ENCODE results near the gene ZSWIM6.

Gene ZSWIM6

DNA sequence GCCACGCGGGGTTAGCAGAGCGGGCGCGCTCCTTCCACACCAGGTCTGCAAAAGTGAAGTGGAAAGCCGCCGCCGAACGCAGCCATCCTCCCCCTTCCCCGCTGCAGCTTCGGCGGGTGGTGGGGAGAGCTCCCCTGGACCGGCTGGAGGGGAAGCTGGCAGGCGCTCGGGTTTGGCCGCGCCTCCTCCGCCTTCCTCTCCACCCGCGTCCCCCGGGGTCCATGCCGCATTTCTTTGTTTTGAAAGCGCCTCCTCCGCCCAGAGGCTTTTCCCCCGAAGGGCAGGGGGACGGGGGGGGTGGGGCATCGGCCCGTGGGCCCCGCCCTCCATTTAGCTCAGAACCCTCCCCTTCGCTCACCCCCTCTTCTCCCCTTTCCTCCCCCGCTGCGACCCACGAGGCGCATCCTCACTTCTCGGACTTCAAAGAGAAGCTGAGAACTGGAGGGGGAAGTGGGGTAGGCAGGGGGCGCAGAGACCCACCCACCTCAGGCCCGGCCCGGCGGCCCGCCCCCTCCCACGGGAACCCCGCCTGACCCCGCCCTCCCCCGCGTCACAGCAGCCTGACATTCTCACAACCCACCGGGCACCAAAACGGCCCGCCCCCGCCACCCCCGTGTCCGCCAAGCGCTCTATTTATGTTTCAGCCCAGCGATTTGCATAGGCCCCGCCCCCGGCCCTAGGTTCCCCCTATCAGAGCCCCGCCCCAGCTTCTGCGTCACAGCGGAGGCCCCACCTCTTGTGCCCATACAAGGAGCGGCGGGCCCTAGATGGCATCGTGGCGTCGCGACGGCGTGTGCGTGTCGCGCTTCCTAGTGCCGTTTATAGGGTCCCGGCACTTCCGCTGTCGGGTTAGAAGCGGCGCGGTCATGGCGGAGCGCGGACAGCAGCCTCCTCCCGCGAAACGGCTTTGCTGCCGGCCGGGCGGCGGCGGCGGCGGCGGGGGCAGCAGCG lies at the start of gene ZSWIM6:
Gene ZSWIM6, plus strand, starts transcription at position 852 of the 951 bp plus-strand sequence. Its CDS starts 15 bp downstream, at position 867.
- peak; percentile 98 for DNase-seq

DNA sequence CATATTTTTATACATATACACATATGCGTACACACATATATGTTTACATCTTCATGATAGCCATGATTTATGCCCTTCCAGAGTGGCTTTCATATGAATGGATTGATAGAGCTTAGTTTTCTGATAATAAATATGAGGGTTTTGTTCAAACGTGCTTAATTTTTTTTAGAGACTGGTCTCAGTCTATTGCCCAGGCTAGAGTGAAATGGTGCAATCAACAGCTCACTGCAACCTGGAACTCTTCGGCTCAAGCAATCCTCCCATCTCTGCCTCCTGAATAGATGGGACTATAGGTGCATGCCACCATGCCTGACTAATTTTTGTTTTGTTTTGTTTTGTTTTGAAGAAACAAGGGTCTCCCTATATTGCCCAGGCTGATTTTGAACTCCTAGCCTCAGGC lies 48.6 kb upstream of the ZSWIM6 start:
- DNase-seq = no peak

DNA sequence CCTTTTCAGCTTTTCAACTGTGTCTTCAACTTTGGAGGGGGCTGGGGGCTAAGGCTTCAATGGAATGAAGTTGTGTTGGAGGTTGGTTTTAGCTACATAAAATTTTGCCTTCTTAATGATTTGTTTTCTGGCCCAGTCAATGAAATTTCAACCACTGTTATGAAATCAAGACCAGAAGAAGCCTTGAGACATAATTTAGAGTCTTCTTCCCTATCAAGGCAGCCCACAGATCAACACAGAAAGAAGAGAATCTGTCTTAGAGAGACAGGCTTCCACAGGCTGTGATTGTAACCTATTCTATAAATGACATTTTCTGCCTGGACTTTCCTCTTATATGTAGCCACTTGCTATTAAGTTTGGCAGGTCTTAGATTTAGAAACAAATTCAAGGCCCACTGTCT lies 46.5 kb upstream of the ZSWIM6 start:
- no peak for DNase-seq

DNA sequence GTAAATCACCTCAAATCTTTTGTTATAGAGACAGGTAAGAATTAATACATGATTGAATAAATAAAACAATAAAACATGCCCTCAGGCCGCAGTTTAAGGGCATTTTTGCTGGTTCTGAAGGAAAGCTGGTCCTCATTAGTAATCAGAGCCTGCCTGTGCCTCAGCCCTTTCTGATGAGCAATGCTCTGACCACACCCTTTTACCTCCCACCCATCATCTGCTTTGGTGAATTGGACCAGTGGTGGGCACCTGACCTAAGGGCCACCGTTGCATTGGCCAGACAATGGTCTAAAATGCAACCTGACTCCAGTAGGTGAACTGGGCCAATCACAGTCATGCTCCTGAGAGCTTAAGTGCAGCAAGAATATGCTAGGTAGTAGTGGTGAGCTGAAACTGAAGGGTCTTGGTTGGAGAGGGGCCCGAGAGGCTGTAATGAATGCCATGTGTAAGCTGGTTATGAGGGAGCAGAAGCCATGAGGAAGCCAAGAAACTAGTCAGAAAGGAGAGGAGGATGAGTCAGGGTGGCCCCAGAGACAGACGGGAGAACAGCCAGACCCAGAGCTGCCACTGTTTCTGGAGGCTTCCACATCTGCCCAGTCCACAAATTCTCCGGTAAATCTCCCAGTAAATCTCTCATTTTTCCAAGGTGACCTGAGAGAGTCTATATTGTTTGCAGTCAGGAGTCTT lies 45.5 kb upstream of the ZSWIM6 start:
- no peak for DNase-seq

DNA sequence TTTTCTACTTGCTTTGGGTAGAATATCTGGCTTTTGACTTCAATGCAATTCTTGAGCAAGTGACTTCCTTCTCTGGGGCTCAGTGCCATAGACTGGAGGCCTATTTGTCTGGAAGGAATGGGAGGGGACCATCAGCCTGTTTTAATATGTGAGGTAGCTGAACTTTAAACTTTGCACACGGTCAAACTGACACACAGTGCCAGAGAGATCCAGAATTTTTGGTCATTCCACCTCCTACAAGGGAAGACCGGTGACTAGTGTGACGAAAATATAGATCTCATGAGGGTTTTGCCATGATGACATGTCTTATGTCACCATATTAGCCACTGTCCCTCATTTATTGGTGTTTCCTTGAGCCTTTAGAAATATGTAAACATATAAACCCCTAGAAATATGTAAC lies 44.6 kb upstream of the ZSWIM6 start:
- no peak for DNase-seq

DNA sequence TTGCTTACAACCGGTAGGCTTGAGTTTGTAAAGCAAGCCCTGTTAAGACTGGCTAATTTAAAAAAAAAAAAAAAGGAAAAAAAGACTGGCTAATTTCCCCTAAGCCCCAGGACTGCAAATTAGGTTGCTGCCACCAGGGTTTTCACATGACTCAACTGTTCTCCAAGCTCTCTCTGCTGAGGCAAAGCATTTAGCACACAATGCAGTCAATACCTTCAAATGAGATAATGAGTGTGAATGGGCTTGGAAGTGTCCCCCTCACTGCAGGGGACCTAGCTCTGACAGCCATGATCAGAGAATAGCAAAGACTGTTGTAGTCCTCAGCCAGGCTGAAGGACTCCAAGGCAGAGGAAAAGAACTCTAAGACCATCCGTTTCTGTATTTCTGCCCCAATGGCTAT lies 42.8 kb upstream of the ZSWIM6 start:
- no peak for DNase-seq

DNA sequence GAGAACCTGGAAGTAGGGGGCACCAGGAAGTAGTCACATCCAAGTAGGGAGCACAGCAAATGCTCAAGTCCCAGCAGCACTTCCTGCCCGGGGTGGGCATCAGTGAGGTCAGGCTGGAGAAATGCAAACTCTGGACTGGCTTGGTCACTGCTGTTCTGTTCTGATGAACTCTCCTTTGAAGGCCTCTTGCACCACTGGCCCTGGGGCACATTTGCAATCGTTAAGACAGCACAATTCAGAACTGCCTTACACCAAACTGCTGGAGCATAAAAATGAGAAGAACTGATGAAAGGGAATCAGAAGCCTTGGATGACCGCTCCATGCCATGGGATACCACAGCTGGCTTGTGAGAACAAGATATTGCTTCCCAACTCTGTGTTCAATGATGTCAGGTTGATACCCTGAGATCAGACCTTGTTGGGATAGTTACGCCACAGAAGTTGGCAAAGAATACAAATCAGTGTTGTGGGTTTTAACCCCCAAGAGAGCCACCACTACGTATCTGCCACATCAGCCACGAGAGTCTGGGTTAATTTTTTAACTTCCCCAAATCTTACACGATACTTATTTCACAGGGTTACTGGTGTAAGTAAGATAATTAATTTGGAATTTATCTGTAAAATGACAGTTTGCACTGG lies 42.3 kb upstream of the ZSWIM6 start:
- no peak for DNase-seq

DNA sequence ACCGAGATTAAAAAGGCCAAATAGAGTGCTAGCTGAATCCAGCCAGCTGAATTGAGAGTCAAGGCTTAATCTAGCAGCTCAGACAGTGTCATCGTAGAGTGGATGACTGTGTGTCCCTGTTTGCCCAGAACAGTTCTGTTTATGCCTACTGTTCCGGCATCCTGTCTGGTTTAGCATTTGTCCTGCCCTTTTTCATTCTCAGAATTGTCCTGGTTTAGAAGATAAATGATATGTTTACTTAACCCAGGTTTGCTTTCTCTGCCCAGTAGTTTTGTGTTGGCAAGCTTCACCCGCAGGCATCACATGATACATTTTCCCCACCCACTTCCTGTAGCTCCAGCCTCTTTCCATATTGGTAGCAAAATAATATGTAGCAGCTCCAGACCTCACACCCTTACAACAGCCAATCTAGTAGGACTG lies 41.3 kb upstream of the ZSWIM6 start:
- no peak for DNase-seq

DNA sequence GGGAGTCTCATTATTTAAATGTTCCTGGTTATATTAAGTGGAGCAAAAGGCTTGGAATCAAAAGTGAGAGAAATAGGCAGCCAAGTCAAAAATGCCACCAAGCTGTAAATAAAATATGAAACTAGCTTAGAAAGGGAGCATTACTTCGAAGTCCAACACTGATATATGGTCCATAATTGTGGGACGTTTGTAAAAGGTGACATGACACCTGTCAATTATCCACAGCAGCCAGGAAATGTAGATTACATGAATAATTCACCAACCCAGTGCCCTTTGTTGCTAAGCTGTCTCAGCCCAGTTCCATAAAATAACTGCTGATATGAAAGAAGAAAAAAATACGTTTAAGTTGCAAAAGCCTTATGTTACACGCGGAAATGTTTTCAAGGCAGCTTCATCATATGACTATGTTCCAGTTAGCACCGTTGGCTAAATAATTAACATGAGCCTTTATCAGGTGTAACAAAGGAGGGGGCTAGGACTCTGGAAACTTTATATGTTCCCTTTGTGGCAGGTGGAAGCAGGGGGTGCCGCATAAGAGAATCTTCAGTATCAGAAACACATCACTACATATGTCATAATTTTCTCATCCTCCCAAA lies 39.9 kb upstream of the ZSWIM6 start:
- DNase-seq = no peak

DNA sequence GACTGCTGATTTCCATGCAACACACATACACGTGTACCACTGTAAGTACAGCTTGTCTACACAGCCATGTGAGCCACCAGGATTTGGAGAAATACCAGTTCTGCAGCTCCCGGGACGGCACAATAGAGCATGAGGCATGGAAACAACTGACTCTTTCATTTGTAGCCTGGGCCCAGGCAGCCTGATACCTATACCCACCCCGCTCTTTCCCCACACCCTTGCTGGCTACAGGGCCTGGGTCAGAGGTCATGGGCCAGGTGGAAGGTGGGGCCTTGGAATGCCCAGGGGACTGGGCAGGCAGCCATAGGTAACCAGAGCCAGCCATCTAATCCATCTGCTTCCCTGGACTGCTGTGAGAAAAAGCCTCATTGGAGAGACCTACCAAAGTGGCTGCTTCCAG lies 39.0 kb upstream of the ZSWIM6 start:
- DNase-seq = no peak

DNA sequence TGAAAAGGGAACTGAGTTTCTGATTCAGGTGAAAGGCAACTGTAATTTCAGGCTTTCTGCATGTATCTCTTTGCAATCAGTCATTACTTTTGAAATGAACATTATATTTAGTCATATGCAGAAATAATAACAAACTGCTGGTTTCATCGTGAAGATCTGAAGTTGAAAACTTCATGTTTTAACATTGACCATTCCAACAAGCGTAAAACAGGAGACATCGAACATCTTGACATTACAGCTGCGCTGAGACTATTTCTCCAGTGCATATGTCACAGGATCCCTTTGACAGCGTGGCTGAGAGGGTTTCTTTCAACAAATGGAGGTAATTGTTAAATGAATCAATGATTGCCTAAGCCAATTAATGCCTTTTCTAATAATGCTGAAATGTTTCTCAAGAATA lies 38.2 kb upstream of the ZSWIM6 start:
- DNase-seq = no peak

DNA sequence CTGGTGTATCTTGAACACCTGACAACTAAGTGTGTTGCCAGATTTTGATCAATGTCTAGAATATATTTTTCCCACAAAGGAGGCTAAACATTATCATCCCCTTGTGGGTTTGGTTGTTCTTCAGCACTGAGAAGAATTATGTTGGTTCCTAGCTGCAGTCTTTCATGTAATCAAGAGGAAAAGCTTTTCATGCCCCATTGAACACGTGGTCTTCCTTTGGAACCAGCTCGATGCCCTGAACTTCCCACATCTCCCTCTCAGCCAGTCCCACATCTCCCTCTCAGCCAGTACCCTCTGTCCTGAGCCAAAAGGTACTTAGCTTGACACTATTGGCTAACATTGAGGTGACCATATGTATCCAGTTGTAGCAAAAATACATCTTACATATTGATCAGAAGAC lies 36.7 kb upstream of the ZSWIM6 start:
- DNase-seq = no peak

DNA sequence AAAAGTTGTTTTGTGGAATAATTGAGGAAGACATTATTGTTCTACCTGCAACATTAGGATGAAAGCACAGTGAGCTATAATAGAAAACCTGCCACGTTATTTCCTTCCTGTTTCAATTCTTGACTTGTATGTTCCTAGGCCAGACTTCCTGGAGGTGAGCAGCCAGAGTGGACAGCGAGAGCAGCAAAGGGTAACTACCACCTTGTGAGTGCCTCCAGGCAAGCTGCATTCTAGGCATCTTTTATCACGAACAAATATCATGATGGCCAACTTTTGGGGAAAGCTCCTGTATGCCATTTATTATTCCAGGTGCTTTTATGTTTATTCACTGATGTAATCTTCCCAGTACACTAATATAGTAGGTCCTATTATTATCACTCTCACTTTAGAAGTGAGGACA lies 34.0 kb upstream of the ZSWIM6 start:
- no peak for DNase-seq

DNA sequence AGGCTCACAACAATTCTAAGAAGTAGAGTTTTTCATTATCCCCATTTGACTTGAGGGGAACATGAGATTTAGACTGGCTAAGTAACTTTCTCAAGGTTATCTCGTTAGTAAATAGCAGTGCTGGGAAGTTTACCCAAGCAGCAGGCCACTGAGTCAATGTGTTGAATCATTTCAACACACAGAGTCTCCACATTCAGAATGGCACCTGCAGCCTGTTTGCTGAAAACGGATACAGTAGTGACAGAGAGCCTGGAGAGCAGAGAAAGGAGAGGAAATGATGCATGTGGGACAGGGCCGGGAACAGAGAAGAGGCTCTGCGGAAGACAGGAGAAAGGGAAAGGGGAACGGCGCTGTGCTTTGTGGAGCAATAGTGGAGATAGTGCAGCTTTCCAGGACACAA lies 33.5 kb upstream of the ZSWIM6 start:
- no peak for DNase-seq

DNA sequence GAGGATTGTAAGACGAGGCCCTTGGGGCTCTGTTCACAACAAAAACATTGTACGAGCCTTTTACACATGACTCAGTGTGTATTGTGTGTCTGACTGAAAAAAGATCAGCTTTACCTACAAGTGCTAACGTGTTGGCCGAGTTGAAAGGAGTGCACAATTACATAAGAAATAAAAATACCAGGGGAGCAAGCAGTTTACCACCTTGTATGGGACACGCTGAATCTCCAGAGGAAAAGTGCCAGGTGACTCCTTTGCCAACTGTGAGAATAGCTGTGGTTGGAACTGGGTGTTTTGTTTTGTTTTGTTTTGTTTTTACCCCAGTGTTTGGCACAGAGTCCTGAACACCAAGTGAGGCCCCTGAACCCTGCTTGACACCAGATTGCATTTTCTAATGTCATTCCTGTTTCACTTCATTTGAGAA lies 32.8 kb upstream of the ZSWIM6 start:
- no peak for DNase-seq

DNA sequence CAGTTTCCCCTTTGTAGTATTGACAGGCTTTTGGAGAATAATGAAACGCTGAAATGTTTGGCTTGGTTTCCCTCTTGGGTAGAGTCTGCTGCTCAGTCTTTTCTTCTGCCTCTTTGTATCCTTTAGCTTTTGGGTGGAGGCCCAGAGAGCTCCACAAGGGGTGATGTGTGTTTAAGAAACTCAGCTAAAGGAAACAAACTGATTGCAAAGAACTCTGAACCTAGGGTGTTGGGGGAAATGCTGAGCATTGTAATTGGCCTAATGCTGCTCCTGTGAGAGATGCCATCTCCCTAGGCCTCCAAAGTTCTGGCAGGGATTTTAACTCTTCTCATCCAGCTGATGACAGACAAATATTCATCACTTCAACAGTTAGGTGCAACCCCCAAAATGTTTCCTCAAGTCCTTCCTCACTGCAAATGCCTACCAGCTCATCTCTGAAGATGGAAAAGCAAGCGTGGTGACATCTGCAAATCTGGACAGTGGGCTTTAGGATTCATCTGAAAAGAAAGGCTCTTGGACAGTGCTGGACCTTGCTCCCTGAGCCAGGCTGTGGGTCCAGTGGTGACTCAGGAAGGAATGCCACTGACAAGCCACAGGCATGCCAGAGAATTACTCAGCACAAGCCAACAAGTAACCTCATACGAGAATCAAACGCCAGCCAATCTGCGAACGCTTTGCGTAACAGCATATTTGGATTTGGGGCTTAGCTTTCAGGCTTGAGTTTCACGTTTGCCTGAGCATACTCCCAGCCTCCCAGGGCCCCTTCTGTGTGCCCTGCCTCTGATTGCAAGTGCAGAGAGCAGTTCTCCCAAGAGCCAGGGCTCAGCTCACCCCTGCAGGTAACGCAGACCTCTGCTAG lies 30.5 kb upstream of the ZSWIM6 start:
- DNase-seq = no peak

DNA sequence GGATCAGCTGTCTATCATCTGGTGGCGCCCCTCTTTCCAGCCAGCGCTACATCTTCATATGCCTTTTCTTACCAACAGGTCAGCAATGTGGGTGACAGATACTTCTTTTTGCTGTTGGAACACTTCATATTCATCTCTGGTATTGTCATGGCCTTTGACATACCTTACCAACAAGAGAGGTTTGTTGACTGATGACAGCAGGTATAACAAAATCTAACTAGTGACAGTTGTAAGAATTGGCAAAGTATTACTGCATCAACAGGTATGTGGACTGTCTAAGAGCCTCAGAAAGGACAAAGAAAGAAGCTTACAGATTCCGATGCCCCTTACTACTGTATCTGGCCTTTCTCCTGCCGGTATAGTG lies 29.9 kb upstream of the ZSWIM6 start:
- DNase-seq = no peak

DNA sequence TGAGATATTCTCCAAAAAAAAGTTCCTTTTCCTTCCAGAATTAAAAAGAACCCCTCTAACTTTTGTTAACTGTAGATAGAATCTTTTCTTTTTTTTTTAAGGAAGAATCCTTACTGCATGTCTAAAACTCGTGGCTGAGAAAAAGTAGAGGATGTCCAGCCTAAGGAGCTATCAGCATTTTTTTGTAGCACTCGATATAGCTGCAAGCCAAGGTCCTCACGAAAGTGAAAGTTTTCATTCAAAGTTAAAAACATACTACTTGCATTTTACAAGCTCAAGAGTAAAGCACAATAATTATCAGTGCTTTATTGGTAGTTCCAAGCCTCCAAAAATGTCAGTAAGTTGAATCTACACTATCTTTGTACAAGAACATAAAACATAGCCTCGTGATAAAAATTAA lies 28.7 kb upstream of the ZSWIM6 start:
- DNase-seq = no peak

DNA sequence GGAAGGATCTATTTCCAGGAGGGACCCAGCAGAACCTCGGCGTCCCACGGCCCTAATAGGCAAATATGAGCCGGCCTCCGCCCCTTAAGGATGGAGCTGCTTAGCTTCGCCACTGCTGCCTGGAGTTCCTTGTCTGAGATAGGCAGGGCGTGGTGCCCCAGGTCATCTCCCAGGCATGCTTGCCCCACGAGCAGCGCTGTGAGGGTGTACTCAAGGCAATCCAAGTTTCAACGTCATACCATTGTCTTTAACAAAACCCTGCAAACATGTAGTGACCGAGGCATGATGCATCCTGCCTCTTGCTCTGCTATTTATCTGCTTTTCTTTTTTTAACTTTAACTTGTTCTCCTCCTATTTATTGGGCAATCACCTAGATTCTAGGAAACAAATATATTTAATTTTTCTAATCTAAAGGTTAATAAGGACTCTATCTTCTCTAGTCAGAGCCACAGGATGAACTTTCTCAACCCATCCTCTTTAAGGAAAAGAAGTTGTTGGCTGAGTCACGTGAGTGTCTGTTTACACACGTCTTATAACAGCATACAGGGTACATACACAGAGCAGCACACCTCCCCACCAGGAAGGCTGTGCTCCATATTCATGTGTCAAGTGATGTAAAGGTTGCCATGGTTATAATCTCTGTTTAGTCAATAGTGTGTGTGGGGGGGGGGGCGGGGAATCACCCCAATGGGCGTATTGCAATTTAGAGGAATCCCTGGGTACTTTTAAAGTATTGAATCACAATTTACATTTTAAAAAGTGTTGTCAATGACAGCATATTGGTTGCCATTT lies 27.3 kb upstream of the ZSWIM6 start:
- no peak for DNase-seq

DNA sequence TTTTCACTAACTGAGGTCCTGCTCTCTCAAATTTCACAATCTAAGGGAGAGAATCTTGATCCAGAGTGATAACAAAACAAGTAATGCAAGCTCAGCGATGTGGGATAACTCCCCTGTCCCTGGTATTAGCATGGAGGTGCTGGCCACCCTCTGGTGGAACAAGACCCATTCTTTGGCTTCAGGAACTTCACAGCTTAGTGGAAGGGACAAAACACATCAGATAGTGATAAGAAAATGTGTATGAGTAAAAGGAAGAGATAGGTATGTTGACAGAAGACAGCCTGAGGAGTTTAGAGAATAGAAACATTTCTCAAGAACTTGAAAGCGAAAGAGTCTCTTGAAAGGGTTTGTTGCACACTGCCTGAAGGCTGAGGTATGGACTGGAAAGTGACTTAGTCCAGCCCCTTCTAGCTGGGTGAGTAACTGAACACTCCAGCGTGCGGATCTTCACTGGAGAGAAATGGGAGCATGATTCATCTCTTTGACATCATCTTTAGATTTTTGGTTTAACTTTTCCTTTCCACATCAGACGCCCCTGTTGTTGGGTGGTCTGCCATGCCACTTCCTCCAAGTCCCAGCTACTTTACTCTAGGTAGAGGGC lies 25.4 kb upstream of the ZSWIM6 start:
- DNase-seq = peak; percentile 52

DNA sequence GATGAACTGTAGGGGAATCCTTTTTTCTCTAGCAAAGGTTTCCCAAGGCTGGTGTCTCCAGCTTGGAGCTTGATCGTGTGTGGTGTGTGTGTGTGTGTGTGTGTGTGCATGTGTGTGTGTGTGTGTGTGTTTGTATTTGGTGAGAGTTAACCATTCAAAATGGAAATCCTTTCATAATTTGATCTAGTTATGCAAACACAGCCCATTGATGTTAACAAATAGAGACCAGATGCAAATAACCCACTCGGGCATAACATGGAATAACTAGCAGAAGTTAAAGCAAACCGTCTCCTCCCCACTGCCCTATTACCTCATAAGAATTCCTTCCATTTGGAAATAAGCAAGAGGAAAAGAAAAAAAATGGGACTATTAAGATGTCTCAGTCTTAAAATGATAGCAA lies 24.9 kb upstream of the ZSWIM6 start:
- DNase-seq = no peak
